AG04450 (cell line): Measurements from ENCODE around the gene ELP2. TPM values are rescaled to one million over a fixed set of nuclear protein-coding genes. Genes with fewer than 3 reads are reported as not detected.
"Not testable (repeated sequence)": the region's sequence is repeated elsewhere in the genome, so short reads cannot be mapped to it uniquely, and the experiment has no call there.

Source experiments
- CTCF ChIA-PET: fragments of 300-600, 350-600 bp; formaldehyde crosslinking; extraction: SDS; loops from one replicate; lab custom pipeline; 2022; ENCODE audit warnings: antibody characterized with exemption, inconsistent platforms; lab: Charles Lee
- POLR2A ChIA-PET: fragments of 350-600 bp; formaldehyde crosslinking; extraction: SDS; loops from one replicate; lab custom pipeline; 2021; ENCODE audit warnings: antibody characterized with exemption, inconsistent platforms; lab: Yijun Ruan, JAX
- DNase-seq: peaks from one replicate; pipeline ENCODE4 v3.0.0-alpha.2; 2011; ENCODE audit warnings: low read depth, low spot score
- H3K27ac ChIP-seq: one replicate; pipeline ENCODE4 v1.5.1; 2012; ENCODE audit warnings: low read depth, low read length, control low read depth
- H3K27me3 ChIP-seq: one replicate; pipeline ENCODE4 v1.6.0; 2012; ENCODE audit warnings: low read length; ENCODE audit not compliant: control insufficient read depth, insufficient read depth
- H3K4me3 ChIP-seq: 2 replicates; pipeline ENCODE4 v1.5.1; 2011; ENCODE audit warnings: mild to moderate bottlenecking, low read depth, low read length, control low read depth
- H3K9me3 ChIP-seq: 2 replicates; pipeline ENCODE4 v1.5.1; 2012; ENCODE audit warnings: low read length; ENCODE audit not compliant: control insufficient read depth, insufficient read depth
- CTCF ChIP-seq: IDR thresholded peaks from 2 replicates; pipeline ENCODE4 v1.5.1; 2011; ENCODE audit warnings: low read depth, low read length, control low read depth, inconsistent platforms
- polyA plus RNA-seq: library from polyadenylated mRNA; depleted of rRNA; stranded (reverse); fragments of >200 nt; gene quantifications from 2 replicates; pipeline ENCODE4 v1.2.3, GENCODE V29; 2011

The ELP2 gene
- polyA plus RNA-seq, 1 experiment, result 122 TPM

- H3K27me3 ChIP-seq, result no peaks in the 10 kb centered on the region
- POLR2A ChIA-PET, result no interaction called here
- H3K4me3 ChIP-seq, result no peak overlapping the region
- no peak for DNase-seq
- no peaks in the 10 kb centered on the region for H3K9me3 ChIP-seq
- CTCF ChIA-PET, result no interaction called here
- no peak overlapping the region for H3K27ac ChIP-seq
- TF ChIP-seq CTCF, result no peak
These were observed 15.4 kb upstream of the ELP2 start for GRCh38 chr18:36114251-36114650.

- DNase-seq, result no peak
- Histone ChIP-seq H3K27ac (no peak overlapping the region), H3K9me3 (no peaks in the 10 kb centered on the region), H3K27me3 (no peaks in the 10 kb centered on the region), H3K4me3 (no peak overlapping the region)
- ChIA-PET POLR2A (no interaction called here), CTCF (interaction anchor here (0.6 kb wide), 1 partner anchor 24 kb away, joined by 3 read pairs; no protein-coding TSS in a partner anchor)
- no peak for TF ChIP-seq CTCF
These were observed 15.0 kb upstream of the ELP2 start for GRCh38 chr18:36114738-36115137.

- H3K27me3 ChIP-seq, CTCF ChIA-PET, H3K27ac ChIP-seq, H3K4me3 ChIP-seq, POLR2A ChIA-PET, H3K9me3 ChIP-seq, DNase-seq: not testable (repeated sequence)
These were observed 12.9 kb upstream of the ELP2 start for GRCh38 chr18:36116771-36117170.

- Histone ChIP-seq H3K27me3 (no peaks in the 10 kb centered on the region), H3K27ac (no peak overlapping the region), H3K9me3 (no peaks in the 10 kb centered on the region), H3K4me3 (no peak overlapping the region)
- no peak for DNase-seq
- no peak for TF ChIP-seq CTCF
- POLR2A ChIA-PET, result no interaction called here
- CTCF ChIA-PET, result interaction anchor here (0.6 to 1.9 kb wide), 6 partner anchors 24 to 165 kb away, joined by 3 to 8 read pairs (median 4); no protein-coding TSS in a partner anchor
These were observed 9.4 kb upstream of the ELP2 start for GRCh38 chr18:36120297-36120696.

GRCh38 chr18:36124841-36125240 is 4.9 kb upstream of the ELP2 start:
- no peak overlapping the region for H3K27ac ChIP-seq
- no peak for TF ChIP-seq CTCF
- POLR2A ChIA-PET, result no interaction called here

More at GRCh38 chr18:36124841-36125240, 4.9 kb upstream of the ELP2 start:
- Histone ChIP-seq H3K4me3 (no peak overlapping the region), H3K27me3 (no peaks in the 10 kb centered on the region), H3K9me3 (peaks cover 3% of the 10 kb centered on the region; the same call in 1 of the 2 replicates)
- no peak for DNase-seq
- CTCF ChIA-PET, result interaction anchor here (0.7 kb wide), 1 partner anchor 29 kb away, joined by 3 read pairs; no protein-coding TSS in a partner anchor
